H1 (cell line): ENCODE measurements around the gene AGAP1. TPM values are rescaled to one million over a fixed set of nuclear protein-coding genes. Genes with fewer than 3 reads are reported as not detected.

Source experiments
- CTCF ChIA-PET: fragments of 300-600 bp; sonication (Branson Sonifier 250); formaldehyde crosslinking; loops from one replicate; lab custom pipeline; 2021; ENCODE audit not compliant: partially characterized antibody; lab: Charles Lee
- POLR2A ChIA-PET: fragments of 300-600 bp; sonication (Branson Sonifier 250); formaldehyde crosslinking; loops from one replicate; lab custom pipeline; 2021; ENCODE audit warnings: inconsistent platforms; ENCODE audit not compliant: partially characterized antibody; lab: Charles Lee
- DNase-seq, 2 experiments: peaks; one replicate each; pipeline versions ENCODE4 v3.0.0 to v3.0.0-alpha.2; 2010 to 2022; ENCODE audit warnings: low spot score in 2 of 2, low read depth in 1 of 2, mixed read lengths in 1 of 2
- FAIRE-seq: peaks from 2 replicates; lab custom pipeline; 2011; peaks lifted over from hg19 to GRCh38; lab: Jason Lieb, UNC
- H2AFZ ChIP-seq: 2 replicates; pipeline ENCODE4 v1.8.1; 2012; ENCODE audit warnings: low read length, inconsistent platforms
- H2AK5ac ChIP-seq: 2 replicates; pipeline ENCODE4 v1.6.1; 2013; ENCODE audit warnings: low read depth, low read length
- H2BK120ac ChIP-seq: replicated peaks from 2 replicates; pipeline ENCODE3; 2013; ENCODE audit warnings: low read depth, low read length, inconsistent platforms
- H2BK12ac ChIP-seq: 2 replicates; pipeline ENCODE4 v1.6.1; 2013; ENCODE audit warnings: low read depth, low read length
- H2BK15ac ChIP-seq: 2 replicates; pipeline ENCODE4 v1.6.1; 2013; ENCODE audit warnings: low read length
- H2BK20ac ChIP-seq: 2 replicates; pipeline ENCODE4 v1.6.1; 2013; ENCODE audit warnings: low read length
- H2BK5ac ChIP-seq: 2 replicates; pipeline ENCODE4 v1.6.1; 2013; ENCODE audit warnings: low read depth, low read length
- H3K14ac ChIP-seq: 2 replicates; pipeline ENCODE4 v1.6.1; 2013; ENCODE audit warnings: inconsistent platforms; ENCODE audit not compliant: insufficient read length
- H3K18ac ChIP-seq: 2 replicates; pipeline ENCODE4 v1.6.1; 2013; ENCODE audit warnings: low read length; ENCODE audit errors: extremely low read depth
- H3K23ac ChIP-seq: 2 replicates; pipeline ENCODE4 v1.6.1; 2013; ENCODE audit warnings: inconsistent platforms; ENCODE audit not compliant: insufficient read length
- H3K23me2 ChIP-seq: 2 replicates; pipeline ENCODE4 v1.6.1; 2013; ENCODE audit warnings: low read depth, low read length
- H3K27ac ChIP-seq: 2 replicates; pipeline ENCODE4 v1.6.1; 2011; ENCODE audit warnings: low read depth, low read length, inconsistent platforms
- H3K27me3 ChIP-seq, 4 experiments: replicated peaks in 1 of 4; 1 replicate in 1 of 4; 2 replicates in 3 of 4; pipeline versions ENCODE4 v1.6.1 to v1.8.1; 2011 to 2013; ENCODE audit warnings: low read length in 3 of 4, mild to moderate bottlenecking in 3 of 4, inconsistent platforms in 2 of 4, mixed read lengths in 2 of 4, moderate library complexity in 1 of 4; ENCODE audit not compliant: control insufficient read depth in 3 of 4, insufficient read depth in 3 of 4; ENCODE audit errors: extremely low read depth in 1 of 4
- H3K36me3 ChIP-seq, 4 experiments: 2 replicates each; pipeline versions ENCODE4 v1.6.1 to v1.8.1; 2011 to 2013; ENCODE audit warnings: mild to moderate bottlenecking in 4 of 4, low read length in 3 of 4, moderate library complexity in 2 of 4, control low read depth in 1 of 4, inconsistent platforms in 1 of 4; ENCODE audit not compliant: insufficient read depth in 4 of 4, control insufficient read depth in 2 of 4
- H3K4ac ChIP-seq: replicated peaks from 2 replicates; pipeline ENCODE3; 2013; ENCODE audit warnings: low read length, low read depth, mixed read lengths, inconsistent platforms; ENCODE audit not compliant: insufficient read length
- H3K4me1 ChIP-seq, 4 experiments: replicated peaks in 1 of 4; 1 replicate in 1 of 4; 2 replicates in 3 of 4; pipeline versions ENCODE4 v1.6.1 to v1.8.1; 2011 to 2013; ENCODE audit warnings: low read length in 3 of 4, inconsistent platforms in 2 of 4, mixed read lengths in 1 of 4; ENCODE audit not compliant: insufficient read depth in 4 of 4, control insufficient read depth in 3 of 4
- H3K4me2 ChIP-seq, 2 experiments: 2 replicates each; pipeline versions ENCODE4 v1.6.1 to v1.8.1; 2011 to 2013; ENCODE audit warnings: low read depth in 2 of 2, low read length in 2 of 2, control low read depth in 1 of 2, inconsistent platforms in 1 of 2, mild to moderate bottlenecking in 1 of 2; ENCODE audit not compliant: insufficient read depth in 1 of 2
- H3K4me3 ChIP-seq, 4 experiments: fragments of 200-600, 300-600 bp in 1 of 4; sonication (generic), shearing (Covaris generic), sonication (Bioruptor Twin) in 1 of 4; 2 replicates each; pipeline versions ENCODE4 v1.5.1 to v1.8.1; 2011 to 2016; ENCODE audit warnings: low read length in 4 of 4, low read depth in 3 of 4, control low read depth in 2 of 4, inconsistent platforms in 2 of 4, mild to moderate bottlenecking in 2 of 4, mixed read lengths in 1 of 4, moderate library complexity in 1 of 4; ENCODE audit not compliant: insufficient read depth in 2 of 4; ENCODE audit errors: extremely low read depth in 1 of 4
- H3K56ac ChIP-seq: replicated peaks from 2 replicates; pipeline ENCODE3; 2013; ENCODE audit warnings: low read depth, mild to moderate bottlenecking, mixed read lengths, low read length, inconsistent platforms; ENCODE audit not compliant: insufficient read length
- H3K79me1 ChIP-seq: 2 replicates; pipeline ENCODE4 v1.6.1; 2013; ENCODE audit warnings: low read depth, low read length, control low read depth
- H3K79me2 ChIP-seq, 2 experiments: 2 replicates each; pipeline versions ENCODE4 v1.6.1 to v1.8.1; 2012 to 2013; ENCODE audit warnings: low read length in 2 of 2, mild to moderate bottlenecking in 2 of 2, inconsistent platforms in 1 of 2; ENCODE audit not compliant: insufficient read depth in 2 of 2, control insufficient read depth in 1 of 2
- H3K9ac ChIP-seq, 4 experiments: replicated peaks in 1 of 4; 1 replicate in 1 of 4; 2 replicates in 3 of 4; pipeline versions ENCODE4 v1.6.1 to v1.8.1; 2011 to 2013; ENCODE audit warnings: low read depth in 3 of 4, low read length in 3 of 4, control low read depth in 2 of 4, mild to moderate bottlenecking in 2 of 4, moderate library complexity in 2 of 4, inconsistent platforms in 1 of 4; ENCODE audit errors: extremely low read depth in 1 of 4
- H3K9me3 ChIP-seq, 2 experiments: 2 replicates each; pipeline versions ENCODE4 v1.6.1 to v1.8.1; 2012 to 2013; ENCODE audit warnings: mild to moderate bottlenecking in 2 of 2, moderate library complexity in 2 of 2, control low read depth in 1 of 2, inconsistent platforms in 1 of 2, low read depth in 1 of 2, low read length in 1 of 2, mixed read lengths in 1 of 2; ENCODE audit not compliant: insufficient read depth in 2 of 2
- H4K20me1 ChIP-seq, 2 experiments: replicated peaks in 1 of 2; 2 replicates each; pipeline versions ENCODE3 to v1.8.1; 2011 to 2013; ENCODE audit warnings: inconsistent platforms in 2 of 2, low read length in 2 of 2, mild to moderate bottlenecking in 1 of 2; ENCODE audit not compliant: insufficient read depth in 2 of 2, control insufficient read depth in 1 of 2
- H4K5ac ChIP-seq: 2 replicates; pipeline ENCODE4 v1.6.1; 2013; ENCODE audit warnings: low read length, low read depth, mixed read lengths, inconsistent platforms; ENCODE audit not compliant: insufficient read length
- H4K8ac ChIP-seq: 2 replicates; pipeline ENCODE4 v1.8.0; 2013; ENCODE audit warnings: mild to moderate bottlenecking, moderate library complexity, low read length, inconsistent platforms; ENCODE audit not compliant: insufficient read depth; ENCODE audit errors: extremely low read depth
- H4K91ac ChIP-seq: replicated peaks from 2 replicates; pipeline ENCODE3; 2013; ENCODE audit warnings: low read length, mixed read lengths, inconsistent platforms; ENCODE audit not compliant: insufficient read length
- CREB1 ChIP-seq: IDR thresholded peaks from 2 replicates; pipeline ENCODE4 v1.6.1; 2012; ENCODE audit warnings: inconsistent platforms
- KDM1A ChIP-seq: fragments of 200-600, 300-600 bp; sonication (generic); IDR thresholded peaks from 2 replicates; pipeline ENCODE4 v1.7.1; 2016; ENCODE audit warnings: mild to moderate bottlenecking, low read length, borderline replicate concordance
- RXRA ChIP-seq: IDR thresholded peaks from 2 replicates; pipeline ENCODE4 v1.6.1; 2011; ENCODE audit warnings: low read depth, mild to moderate bottlenecking, low read length, moderate library complexity; ENCODE audit not compliant: insufficient read depth
- SP2 ChIP-seq: IDR thresholded peaks from 2 replicates; pipeline ENCODE4 v1.6.1; 2012; ENCODE audit warnings: mild to moderate bottlenecking, low read length, inconsistent platforms
- WGBS, 2 experiments: shearing (Covaris generic) in 1 of 2; methylation state at CpG; one replicate each; pipeline versions ENCODE4 v1.1.6 to v1.1.7; 2013 to 2015; ENCODE audit warnings: low lambda C conversion rate in 2 of 2, mixed read lengths in 2 of 2, inconsistent platforms in 1 of 2, low coverage in 1 of 2, missing lambda C conversion rate in 1 of 2; ENCODE audit not compliant: insufficient replicate concordance in 2 of 2, insufficient coverage in 1 of 2, insufficient read length in 1 of 2; ENCODE audit errors: extremely low coverage in 1 of 2, missing lambda C conversion rate in 1 of 2; 5-methylcytosine and 5-hydroxymethylcytosine counted together
- polyA plus RNA-seq, 7 experiments: library from polyadenylated mRNA; depleted of rRNA in 3 of 7; stranded (reverse) in 5 of 7; unstranded in 2 of 7; fragments of >200 nt in 5 of 7; fragments of 200-250 nt in 2 of 7; gene quantifications; 1 replicate in 5 of 7; 2 replicates in 1 of 7; 4 replicates in 1 of 7; pipeline versions ENCODE4 v1.2.1 to v1.2.3, GENCODE V29; 2011 to 2013; ENCODE audit warnings: missing spikeins in 2 of 7, mixed read lengths in 2 of 7
- total RNA-seq: library from RNA; stranded (reverse); fragmentation: NEBNext Ultra II Directional; extraction: Animal tissue kit (Norgen Biotek cat#: 25700); gene quantifications from 2 replicates; pipeline ENCODE4 v1.2.1, GENCODE V29; 2021
- TF ChIP-seq, protein P1 (sequence below): IDR thresholded peaks from 2 replicates; pipeline ENCODE4 v1.6.1; 2011; ENCODE audit warnings: low read length, improper control_type of control experiment
- TF ChIP-seq, protein P2 (sequence below): IDR thresholded peaks from 2 replicates; pipeline ENCODE4 v1.6.1; 2012; ENCODE audit warnings: inconsistent platforms

AGAP1 gene
- total and polyA plus RNA-seq, 2 of the 8 experiments (the other 6 are each of a cell fraction or from before 2014, with no cell fraction given) = 18.1 to 39.4 TPM

DNA sequence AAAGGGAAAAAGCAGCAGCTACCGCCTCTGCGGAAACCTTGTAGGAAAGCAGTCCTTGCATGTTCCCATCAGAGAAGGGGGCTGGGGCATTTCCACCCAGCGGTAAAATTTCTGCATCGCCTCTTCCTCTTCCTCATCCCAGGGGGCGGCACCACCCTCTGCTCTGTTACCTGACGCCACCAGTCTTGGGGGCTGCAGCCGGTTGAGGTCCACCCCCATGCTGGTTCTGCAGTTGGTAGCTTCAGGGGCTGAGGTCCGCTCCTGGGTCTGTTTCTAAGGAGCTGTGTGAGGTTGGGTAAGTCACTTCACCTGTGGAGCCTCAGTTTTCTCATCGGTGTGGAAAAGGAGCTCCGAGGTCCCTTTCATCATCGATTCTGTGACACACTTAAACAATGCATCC lies 14.2 kb upstream of the AGAP1 start:
- Histone ChIP-seq H3K56ac (no peak overlapping the region), H2BK15ac (no peak overlapping the region), H4K8ac (no peak overlapping the region), H4K91ac (no peak overlapping the region), H2BK20ac (no peak overlapping the region), H4K20me1 (no peaks in the 10 kb centered on the region), H3K14ac (no peak overlapping the region), H4K5ac (no peak overlapping the region), H3K36me3 (no peaks in the 10 kb centered on the region), H3K27me3 (no peaks in the 10 kb centered on the region), H2AK5ac (no peak overlapping the region), H2BK120ac (no peak overlapping the region), H3K27ac (no peak overlapping the region), H2BK5ac (no peak overlapping the region), H3K18ac (no peak overlapping the region), H3K4me3 (no peak overlapping the region), H3K4ac (no peak overlapping the region), H3K4me1 (no peaks in the 10 kb centered on the region), H3K79me2 (no peaks in the 10 kb centered on the region), H3K23ac (no peak overlapping the region), H3K23me2 (no peaks in the 10 kb centered on the region; the same call in 1 of the 2 replicates), H3K79me1 (no peaks in the 10 kb centered on the region), H3K9ac (no peak overlapping the region), H2AFZ (no peak overlapping the region), H3K9me3 (no peaks in the 10 kb centered on the region), H2BK12ac (no peak overlapping the region), H3K4me2 (no peak overlapping the region)
- WGBS, 2 experiments = 84% methylated on average over 10 of the region's 11 CpGs; no CpG with 5 or more reads in 1 of the 2 experiments
- ChIA-PET CTCF (interaction anchor here (0.7 to 1.8 kb wide), 5 partner anchors 19 to 113 kb away, joined by 3 to 7 read pairs (median 4); no protein-coding TSS in a partner anchor), POLR2A (interaction anchor here (1.5 kb wide), 1 partner anchor 9 kb away, joined by 3 read pairs; no protein-coding TSS in a partner anchor)
- no peak for DNase-seq
- no peak for FAIRE-seq
- no peak for TF ChIP-seq KDM1A
- no peak for TF ChIP-seq CREB1
- TF ChIP-seq, protein P1, sequence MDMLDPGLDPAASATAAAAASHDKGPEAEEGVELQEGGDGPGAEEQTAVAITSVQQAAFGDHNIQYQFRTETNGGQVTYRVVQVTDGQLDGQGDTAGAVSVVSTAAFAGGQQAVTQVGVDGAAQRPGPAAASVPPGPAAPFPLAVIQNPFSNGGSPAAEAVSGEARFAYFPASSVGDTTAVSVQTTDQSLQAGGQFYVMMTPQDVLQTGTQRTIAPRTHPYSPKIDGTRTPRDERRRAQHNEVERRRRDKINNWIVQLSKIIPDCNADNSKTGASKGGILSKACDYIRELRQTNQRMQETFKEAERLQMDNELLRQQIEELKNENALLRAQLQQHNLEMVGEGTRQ = no peak
- TF ChIP-seq, protein P2, sequence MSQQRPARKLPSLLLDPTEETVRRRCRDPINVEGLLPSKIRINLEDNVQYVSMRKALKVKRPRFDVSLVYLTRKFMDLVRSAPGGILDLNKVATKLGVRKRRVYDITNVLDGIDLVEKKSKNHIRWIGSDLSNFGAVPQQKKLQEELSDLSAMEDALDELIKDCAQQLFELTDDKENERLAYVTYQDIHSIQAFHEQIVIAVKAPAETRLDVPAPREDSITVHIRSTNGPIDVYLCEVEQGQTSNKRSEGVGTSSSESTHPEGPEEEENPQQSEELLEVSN = no peak
- no peak for TF ChIP-seq SP2
- TF ChIP-seq RXRA = no peak
